GM23338 (cell line): ENCODE data around the gene PRLHR. TPM values are rescaled to one million over a fixed set of nuclear protein-coding genes. Genes with fewer than 3 reads are reported as not detected.

Experiments
- ATAC-seq: fragments of 200-7000 bp; cut with Tn5 transposase; 3 replicates; pipeline ENCODE4 v1.9.1; 2020
- DNase-seq: peaks from one replicate; pipeline ENCODE4 v3.0.0-alpha.2; 2015; ENCODE audit warnings: low spot score
- H2AFZ ChIP-seq: fragments of 200-600 bp; sonication (generic); 2 replicates; pipeline ENCODE4 v1.8.0; 2016; ENCODE audit warnings: antibody characterized with exemption, mild to moderate bottlenecking, moderate library complexity
- H3F3A ChIP-seq: fragments of 200-600 bp; sonication (generic); replicated peaks from 2 replicates; pipeline ENCODE4 v1.8.0; 2017; ENCODE audit warnings: antibody characterized with exemption, mixed run types, low read depth
- H3K27ac ChIP-seq: fragments of 200-600 bp; sonication (generic); 2 replicates; pipeline ENCODE4 v1.6.1; 2016; ENCODE audit warnings: low read depth
- H3K27me3 ChIP-seq: fragments of 200-600 bp; sonication (generic); 2 replicates; pipeline ENCODE4 v1.8.0; 2016; ENCODE audit warnings: mild to moderate bottlenecking, mixed run types, moderate library complexity; ENCODE audit not compliant: insufficient read depth
- H3K36me3 ChIP-seq: fragments of 200-600 bp; sonication (generic); 2 replicates; pipeline ENCODE4 v1.8.0; 2016; ENCODE audit warnings: mild to moderate bottlenecking; ENCODE audit not compliant: insufficient read depth
- H3K4me1 ChIP-seq: fragments of 200-600 bp; sonication (generic); 2 replicates; pipeline ENCODE4 v1.8.0; 2016; ENCODE audit warnings: mild to moderate bottlenecking, moderate library complexity; ENCODE audit not compliant: insufficient read depth
- H3K4me2 ChIP-seq: fragments of 200-600 bp; sonication (generic); 2 replicates; pipeline ENCODE4 v1.7.1; 2017; ENCODE audit warnings: mixed run types
- H3K4me3 ChIP-seq: fragments of 200-600 bp; sonication (generic); 2 replicates; pipeline ENCODE4 v1.6.1; 2016; ENCODE audit warnings: mixed run types
- H3K79me2 ChIP-seq: fragments of 200-600 bp; sonication (generic); replicated peaks from 2 replicates; pipeline ENCODE4 v1.8.0; 2017; ENCODE audit warnings: mild to moderate bottlenecking; ENCODE audit not compliant: insufficient read depth
- H3K9me2 ChIP-seq: fragments of 200-600 bp; sonication (generic); 2 replicates; pipeline ENCODE4 v1.8.0; 2017; ENCODE audit not compliant: insufficient read depth
- H4K20me1 ChIP-seq: fragments of 200-600 bp; sonication (generic); replicated peaks from 2 replicates; pipeline ENCODE4 v1.8.0; 2017; ENCODE audit warnings: mild to moderate bottlenecking; ENCODE audit not compliant: insufficient read depth
- H3K27ac Mint-ChIP-seq: 2 replicates; pipeline ENCODE4 v1.8.0; 2020; ENCODE audit warnings: inconsistent platforms, mild to moderate bottlenecking, moderate library complexity, mixed read lengths
- H3K27me3 Mint-ChIP-seq: 3 replicates; pipeline ENCODE4 v1.8.0; 2022; ENCODE audit warnings: low read depth, mild to moderate bottlenecking, moderate library complexity, mixed read lengths, inconsistent platforms; ENCODE audit not compliant: insufficient read depth, poor library complexity
- H3K36me3 Mint-ChIP-seq: 3 replicates; pipeline ENCODE4 v1.8.0; 2021; ENCODE audit warnings: low read depth, mild to moderate bottlenecking, inconsistent platforms, moderate library complexity, mixed read lengths
- H3K4me1 Mint-ChIP-seq: 3 replicates; pipeline ENCODE4 v1.8.0; 2020; ENCODE audit warnings: mild to moderate bottlenecking, inconsistent platforms, mixed read lengths
- H3K4me3 Mint-ChIP-seq: 3 replicates; pipeline ENCODE4 v1.8.0; 2021; ENCODE audit warnings: moderate library complexity, mild to moderate bottlenecking, inconsistent platforms, mixed read lengths
- H3K9me3 Mint-ChIP-seq: 3 replicates; pipeline ENCODE4 v1.8.0; 2020; ENCODE audit warnings: moderate library complexity, mild to moderate bottlenecking, inconsistent platforms, mixed read lengths
- CREB1 ChIP-seq: fragments of 250-450 bp; sonication (Bioruptor Pico); IDR thresholded peaks from 2 replicates; pipeline ENCODE4 v1.5.0; 2020; ENCODE audit warnings: low read depth, mild to moderate bottlenecking, moderate library complexity
- CTCF ChIP-seq, 2 experiments: fragments of 200-600 bp in 1 of 2; sonication (generic) in 1 of 2; conservative IDR thresholded peaks; 2 replicates each; pipeline versions ENCODE4 v1.5.1 to v1.6.1; 2016 to 2017; ENCODE audit warnings: antibody characterized with exemption in 2 of 2, low read depth in 2 of 2, mild to moderate bottlenecking in 2 of 2, moderate library complexity in 1 of 2
- ETS1 ChIP-seq: IDR thresholded peaks from 2 replicates; pipeline ENCODE4 v1.6.1; 2016; ENCODE audit warnings: antibody characterized with exemption
- EZH2 ChIP-seq: fragments of 200-600 bp; sonication (generic); IDR thresholded peaks from one replicate; pipeline ENCODE4 v1.8.0; 2017; ENCODE audit warnings: antibody characterized with exemption, mild to moderate bottlenecking, low read depth; ENCODE audit not compliant: unreplicated experiment
- EZH2phosphoT487 ChIP-seq: fragments of 200-600 bp; sonication (generic); IDR thresholded peaks from one replicate; pipeline ENCODE4 v1.8.1; 2018; ENCODE audit warnings: antibody characterized with exemption; ENCODE audit not compliant: unreplicated experiment
- JUNB ChIP-seq: IDR thresholded peaks from one replicate; pipeline ENCODE4 v1.6.1; 2016; ENCODE audit warnings: antibody characterized with exemption; ENCODE audit not compliant: unreplicated experiment
- NANOG ChIP-seq: IDR thresholded peaks from 2 replicates; pipeline ENCODE4 v1.6.1; 2016; ENCODE audit warnings: antibody characterized with exemption, borderline replicate concordance
- POLR2AphosphoS5 ChIP-seq: IDR thresholded peaks from 2 replicates; pipeline ENCODE4 v1.6.1; 2016; ENCODE audit warnings: antibody characterized with exemption, low read depth
- STAT1 ChIP-seq: IDR thresholded peaks from one replicate; pipeline ENCODE4 v1.6.1; 2016; ENCODE audit warnings: antibody characterized with exemption; ENCODE audit not compliant: unreplicated experiment
- ZNF114 ChIP-seq: fragments of 250-450 bp; sonication (Bioruptor Pico); IDR thresholded peaks from 2 replicates; pipeline ENCODE4 v1.5.0; 2020; ENCODE audit warnings: mild to moderate bottlenecking, moderate library complexity
- ZNF331 ChIP-seq: fragments of 250-450 bp; sonication (Bioruptor Pico); IDR thresholded peaks from 2 replicates; pipeline ENCODE4 v1.5.0; 2020; ENCODE audit warnings: low read depth, mild to moderate bottlenecking, moderate library complexity
- polyA plus RNA-seq: library from polyadenylated mRNA; unstranded; fragments of >200 nt; fragmentation: Nextera tagmentation; extraction: Ambion mirVana; gene quantifications from 2 replicates; pipeline ENCODE4 v1.2.1, GENCODE V29; 2016
- total RNA-seq: library from RNA; depleted of rRNA; stranded (reverse); fragments of >200 nt; shearing (Covaris generic); gene quantifications from 2 replicates; pipeline ENCODE4 v1.2.3, GENCODE V29; 2014
- TF ChIP-seq, protein P1 (sequence below): IDR thresholded peaks from one replicate; pipeline ENCODE4 v1.6.1; 2018; ENCODE audit warnings: antibody characterized with exemption; ENCODE audit not compliant: unreplicated experiment
- TF ChIP-seq, protein P2 (sequence below): fragments of 250-450 bp; sonication (Bioruptor Pico); IDR thresholded peaks from 2 replicates; pipeline ENCODE4 v1.5.0; 2020; ENCODE audit warnings: mild to moderate bottlenecking, moderate library complexity

The PRLHR gene
- total and polyA plus RNA-seq, 2 experiments from 2014 or later: 0.24 TPM; not detected in 1

DNA sequence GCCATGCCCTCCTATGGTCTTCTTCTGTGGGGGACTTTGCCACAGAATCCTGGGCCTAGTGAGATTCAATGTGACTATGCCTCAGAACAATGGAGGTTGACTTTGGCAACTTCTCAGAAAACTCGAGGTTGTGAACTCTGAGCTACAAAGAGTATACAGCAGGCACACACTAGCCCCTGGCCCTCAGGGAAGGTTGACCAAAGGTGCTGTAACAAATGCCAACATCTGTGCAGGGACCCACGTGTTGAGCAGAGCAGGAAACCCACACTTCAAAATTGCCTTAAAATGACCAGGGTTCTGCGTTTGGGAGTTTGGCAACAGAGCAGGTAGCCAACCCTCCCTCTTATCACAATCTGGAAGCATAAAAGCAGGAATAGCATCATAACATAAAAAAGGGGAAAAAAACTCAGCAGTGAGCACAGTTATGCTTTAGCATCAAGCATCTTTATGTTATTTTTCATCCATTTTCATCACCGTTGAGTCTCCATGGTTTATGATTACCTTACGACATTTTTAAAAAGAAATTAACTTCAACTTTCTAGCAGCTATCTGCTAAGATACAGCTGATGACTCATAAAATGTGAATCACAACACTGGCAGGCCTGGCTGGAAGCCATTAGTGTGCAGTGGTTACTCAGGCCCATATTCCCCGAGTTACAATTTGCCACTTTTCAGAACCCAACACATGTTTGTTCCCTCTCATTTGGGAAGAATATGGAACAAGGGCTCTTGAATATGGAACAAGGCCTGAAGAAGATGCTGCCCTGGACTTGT, 11.1 kb downstream of the PRLHR start:
- peaks cover 2% of the 10 kb centered on the region for H3K27me3 Mint-ChIP-seq
- H3K4me2 ChIP-seq: no peak overlapping the region
- no peaks in the 10 kb centered on the region for H3K79me2 ChIP-seq
- H3K4me3 Mint-ChIP-seq: no peak overlapping the region
- DNase-seq (no peak), ATAC-seq (no peak)
- no peaks in the 10 kb centered on the region for H4K20me1 ChIP-seq
- no peak overlapping the region for H3K4me3 ChIP-seq
- peaks cover 3% of the 10 kb centered on the region; the same call in 1 of the 3 replicates for H3K4me1 Mint-ChIP-seq
- no peak overlapping the region for H3K27ac Mint-ChIP-seq
- TF ChIP-seq ZNF331 (no peak), STAT1 (no peak), ZNF114 (CRISPR knock-in tag) (no peak), EZH2 (no peak), CTCF (conservative IDR thresholded peaks at IDR 0.05; ENCODE audit: low read depth in 2 of 2) (no peak), EZH2phosphoT487 (no peak), ETS1 (no peak), CREB1 (CRISPR knock-in tag) (no peak), JUNB (no peak), NANOG (no peak), POLR2AphosphoS5 (no peak)
- TF ChIP-seq, protein P1, sequence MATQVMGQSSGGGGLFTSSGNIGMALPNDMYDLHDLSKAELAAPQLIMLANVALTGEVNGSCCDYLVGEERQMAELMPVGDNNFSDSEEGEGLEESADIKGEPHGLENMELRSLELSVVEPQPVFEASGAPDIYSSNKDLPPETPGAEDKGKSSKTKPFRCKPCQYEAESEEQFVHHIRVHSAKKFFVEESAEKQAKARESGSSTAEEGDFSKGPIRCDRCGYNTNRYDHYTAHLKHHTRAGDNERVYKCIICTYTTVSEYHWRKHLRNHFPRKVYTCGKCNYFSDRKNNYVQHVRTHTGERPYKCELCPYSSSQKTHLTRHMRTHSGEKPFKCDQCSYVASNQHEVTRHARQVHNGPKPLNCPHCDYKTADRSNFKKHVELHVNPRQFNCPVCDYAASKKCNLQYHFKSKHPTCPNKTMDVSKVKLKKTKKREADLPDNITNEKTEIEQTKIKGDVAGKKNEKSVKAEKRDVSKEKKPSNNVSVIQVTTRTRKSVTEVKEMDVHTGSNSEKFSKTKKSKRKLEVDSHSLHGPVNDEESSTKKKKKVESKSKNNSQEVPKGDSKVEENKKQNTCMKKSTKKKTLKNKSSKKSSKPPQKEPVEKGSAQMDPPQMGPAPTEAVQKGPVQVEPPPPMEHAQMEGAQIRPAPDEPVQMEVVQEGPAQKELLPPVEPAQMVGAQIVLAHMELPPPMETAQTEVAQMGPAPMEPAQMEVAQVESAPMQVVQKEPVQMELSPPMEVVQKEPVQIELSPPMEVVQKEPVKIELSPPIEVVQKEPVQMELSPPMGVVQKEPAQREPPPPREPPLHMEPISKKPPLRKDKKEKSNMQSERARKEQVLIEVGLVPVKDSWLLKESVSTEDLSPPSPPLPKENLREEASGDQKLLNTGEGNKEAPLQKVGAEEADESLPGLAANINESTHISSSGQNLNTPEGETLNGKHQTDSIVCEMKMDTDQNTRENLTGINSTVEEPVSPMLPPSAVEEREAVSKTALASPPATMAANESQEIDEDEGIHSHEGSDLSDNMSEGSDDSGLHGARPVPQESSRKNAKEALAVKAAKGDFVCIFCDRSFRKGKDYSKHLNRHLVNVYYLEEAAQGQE: no peak
- TF ChIP-seq, protein P2, sequence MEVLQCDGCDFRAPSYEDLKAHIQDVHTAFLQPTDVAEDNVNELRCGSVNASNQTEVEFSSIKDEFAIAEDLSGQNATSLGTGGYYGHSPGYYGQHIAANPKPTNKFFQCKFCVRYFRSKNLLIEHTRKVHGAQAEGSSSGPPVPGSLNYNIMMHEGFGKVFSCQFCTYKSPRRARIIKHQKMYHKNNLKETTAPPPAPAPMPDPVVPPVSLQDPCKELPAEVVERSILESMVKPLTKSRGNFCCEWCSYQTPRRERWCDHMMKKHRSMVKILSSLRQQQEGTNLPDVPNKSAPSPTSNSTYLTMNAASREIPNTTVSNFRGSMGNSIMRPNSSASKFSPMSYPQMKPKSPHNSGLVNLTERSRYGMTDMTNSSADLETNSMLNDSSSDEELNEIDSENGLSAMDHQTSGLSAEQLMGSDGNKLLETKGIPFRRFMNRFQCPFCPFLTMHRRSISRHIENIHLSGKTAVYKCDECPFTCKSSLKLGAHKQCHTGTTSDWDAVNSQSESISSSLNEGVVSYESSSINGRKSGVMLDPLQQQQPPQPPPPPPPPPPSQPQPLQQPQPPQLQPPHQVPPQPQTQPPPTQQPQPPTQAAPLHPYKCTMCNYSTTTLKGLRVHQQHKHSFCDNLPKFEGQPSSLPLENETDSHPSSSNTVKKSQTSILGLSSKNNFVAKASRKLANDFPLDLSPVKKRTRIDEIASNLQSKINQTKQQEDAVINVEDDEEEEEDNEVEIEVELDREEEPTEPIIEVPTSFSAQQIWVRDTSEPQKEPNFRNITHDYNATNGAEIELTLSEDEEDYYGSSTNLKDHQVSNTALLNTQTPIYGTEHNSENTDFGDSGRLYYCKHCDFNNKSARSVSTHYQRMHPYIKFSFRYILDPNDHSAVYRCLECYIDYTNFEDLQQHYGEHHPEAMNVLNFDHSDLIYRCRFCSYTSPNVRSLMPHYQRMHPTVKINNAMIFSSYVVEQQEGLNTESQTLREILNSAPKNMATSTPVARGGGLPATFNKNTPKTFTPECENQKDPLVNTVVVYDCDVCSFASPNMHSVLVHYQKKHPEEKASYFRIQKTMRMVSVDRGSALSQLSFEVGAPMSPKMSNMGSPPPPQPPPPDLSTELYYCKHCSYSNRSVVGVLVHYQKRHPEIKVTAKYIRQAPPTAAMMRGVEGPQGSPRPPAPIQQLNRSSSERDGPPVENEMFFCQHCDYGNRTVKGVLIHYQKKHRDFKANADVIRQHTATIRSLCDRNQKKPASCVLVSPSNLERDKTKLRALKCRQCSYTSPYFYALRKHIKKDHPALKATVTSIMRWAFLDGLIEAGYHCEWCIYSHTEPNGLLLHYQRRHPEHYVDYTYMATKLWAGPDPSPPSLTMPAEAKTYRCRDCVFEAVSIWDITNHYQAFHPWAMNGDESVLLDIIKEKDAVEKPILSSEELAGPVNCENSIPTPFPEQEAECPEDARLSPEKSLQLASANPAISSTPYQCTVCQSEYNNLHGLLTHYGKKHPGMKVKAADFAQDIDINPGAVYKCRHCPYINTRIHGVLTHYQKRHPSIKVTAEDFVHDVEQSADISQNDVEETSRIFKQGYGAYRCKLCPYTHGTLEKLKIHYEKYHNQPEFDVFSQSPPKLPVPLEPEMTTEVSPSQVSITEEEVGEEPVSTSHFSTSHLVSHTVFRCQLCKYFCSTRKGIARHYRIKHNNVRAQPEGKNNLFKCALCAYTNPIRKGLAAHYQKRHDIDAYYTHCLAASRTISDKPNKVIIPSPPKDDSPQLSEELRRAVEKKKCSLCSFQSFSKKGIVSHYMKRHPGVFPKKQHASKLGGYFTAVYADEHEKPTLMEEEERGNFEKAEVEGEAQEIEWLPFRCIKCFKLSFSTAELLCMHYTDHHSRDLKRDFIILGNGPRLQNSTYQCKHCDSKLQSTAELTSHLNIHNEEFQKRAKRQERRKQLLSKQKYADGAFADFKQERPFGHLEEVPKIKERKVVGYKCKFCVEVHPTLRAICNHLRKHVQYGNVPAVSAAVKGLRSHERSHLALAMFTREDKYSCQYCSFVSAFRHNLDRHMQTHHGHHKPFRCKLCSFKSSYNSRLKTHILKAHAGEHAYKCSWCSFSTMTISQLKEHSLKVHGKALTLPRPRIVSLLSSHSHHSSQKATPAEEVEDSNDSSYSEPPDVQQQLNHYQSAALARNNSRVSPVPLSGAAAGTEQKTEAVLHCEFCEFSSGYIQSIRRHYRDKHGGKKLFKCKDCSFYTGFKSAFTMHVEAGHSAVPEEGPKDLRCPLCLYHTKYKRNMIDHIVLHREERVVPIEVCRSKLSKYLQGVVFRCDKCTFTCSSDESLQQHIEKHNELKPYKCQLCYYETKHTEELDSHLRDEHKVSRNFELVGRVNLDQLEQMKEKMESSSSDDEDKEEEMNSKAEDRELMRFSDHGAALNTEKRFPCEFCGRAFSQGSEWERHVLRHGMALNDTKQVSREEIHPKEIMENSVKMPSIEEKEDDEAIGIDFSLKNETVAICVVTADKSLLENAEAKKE (CRISPR knock-in tag): no peak
- no peak overlapping the region for H2AFZ ChIP-seq
- no peaks in the 10 kb centered on the region for H3K4me1 ChIP-seq
- no peaks in the 10 kb centered on the region for H3K36me3 Mint-ChIP-seq
- H3K27me3 ChIP-seq: no peaks in the 10 kb centered on the region
- H3K9me3 Mint-ChIP-seq: no peaks in the 10 kb centered on the region
- H3K27ac ChIP-seq: no peak overlapping the region
- H3K9me2 ChIP-seq: no peaks in the 10 kb centered on the region
- no peaks in the 10 kb centered on the region for H3K36me3 ChIP-seq
- H3F3A ChIP-seq: no peaks in the 10 kb centered on the region
